ENCODE data around the gene PPY. TPM values are rescaled to one million over a fixed set of nuclear protein-coding genes. Genes with fewer than 3 reads are reported as not detected.

Gene PPY
- total RNA-seq, 1 experiment from 2014 or later = not detected

- no peak for DNase-seq
- Histone ChIP-seq H2BK12ac (ENCODE audit: insufficient read length, low read depth, low read length) (no peak overlapping the region), H3T11ph (ENCODE audit: low read length) (no peak overlapping the region), H4K91ac (ENCODE audit: insufficient read length, low read depth, low read length) (no peak overlapping the region), H3K18ac (ENCODE audit: insufficient read length, low read depth, low read length) (no peak overlapping the region), H2BK15ac (ENCODE audit: low read depth, low read length) (no peak overlapping the region), H2BK120ac (ENCODE audit: low read depth, low read length, poor library complexity, severe bottlenecking) (no peak overlapping the region), H3K4me1 (ENCODE audit: insufficient read depth, low read length) (no peaks in the 10 kb centered on the region), H2AFZ (ENCODE audit: low read length) (no peak overlapping the region), H3K56ac (ENCODE audit: insufficient read length, low read depth, low read length) (no peak overlapping the region), H3K9ac (ENCODE audit: extremely low read depth, insufficient read length, low read length) (no peak overlapping the region), H3K23ac (ENCODE audit: insufficient read length, low read depth, low read length) (no peak overlapping the region), H4K5ac (ENCODE audit: insufficient read length, low read depth, low read length) (no peak overlapping the region), H4K8ac (replicated peaks; ENCODE audit: insufficient read length, low read depth, low read length) (no peak overlapping the region), H3K14ac (ENCODE audit: insufficient read depth, low read length) (no peak overlapping the region), H3K4me2 (ENCODE audit: insufficient read depth, insufficient read length, low read length) (no peak overlapping the region), H3K79me2 (ENCODE audit: insufficient read depth, low read length) (no peaks in the 10 kb centered on the region), H3K79me1 (ENCODE audit: insufficient read depth, low read depth, low read length, poor library complexity, severe bottlenecking) (no peaks in the 10 kb centered on the region), H3K27me3 (ENCODE audit: insufficient read depth, low read length) (peaks cover 3% of the 10 kb centered on the region; the same call in 1 of the 2 replicates), H3K23me2 (ENCODE audit: insufficient read length, low read depth, low read length, poor library complexity, severe bottlenecking) (peaks cover under 1% of the 10 kb centered on the region), H2BK5ac (ENCODE audit: insufficient read length, low read length) (no peak overlapping the region), H4K20me1 (ENCODE audit: control insufficient read depth, insufficient read depth, insufficient read length) (no peaks in the 10 kb centered on the region), H2AK5ac (ENCODE audit: insufficient read length, low read length) (no peak overlapping the region), H3K4ac (ENCODE audit: low read depth, low read length) (no peak overlapping the region), H2BK20ac (ENCODE audit: low read depth, low read length, poor library complexity, severe bottlenecking) (no peak overlapping the region), H3K9me3 (ENCODE audit: control insufficient read depth, low read depth, low read length) (no peaks in the 10 kb centered on the region), H3K27ac (ENCODE audit: insufficient read length, low read depth, low read length) (no peak overlapping the region)
- H3K36me3 Mint-ChIP-seq (ENCODE audit: insufficient read depth in 1 of 3, low read depth in 3 of 3) = no peaks in the 10 kb centered on the region
- WGBS (ENCODE audit: extremely low coverage, insufficient read length, low lambda C conversion rate) = no CpG with 5 or more reads among the region's 4 CpGs
- H3K27me3 Mint-ChIP-seq (ENCODE audit: low read depth) = peaks cover 20% of the 10 kb centered on the region
- TF ChIP-seq CTCF (conservative IDR thresholded peaks at IDR 0.05) = no peak
- H3K9me3 Mint-ChIP-seq = no peaks in the 10 kb centered on the region
- H3K4me1 Mint-ChIP-seq = peaks cover 17 to 20% of the 10 kb centered on the region in 2 experiments
- no peak overlapping the region for H3K4me3 Mint-ChIP-seq
- H3K27ac Mint-ChIP-seq = no peak overlapping the region
Measured at GRCh38 chr17:43946781-43947180, 4.5 kb upstream of the PPY start.

All from H9 (cell line).